Thymus (tissue), 11 donors: ENCODE results near the gene CACNA2D3. TPM values are rescaled to one million over a fixed set of nuclear protein-coding genes. Genes with fewer than 3 reads are reported as not detected.

ENCODE experiments used
- DNase-seq, 9 donors: peaks; one replicate each; pipeline ENCODE4 v3.0.0-alpha.2; 2013; ENCODE audit warnings: low spot score in 9 of 9, low read depth in 6 of 9, missing footprints in 1 of 9
- H3K27ac ChIP-seq, 2 donors: one replicate each; pipeline ENCODE4 v1.5.1; 2013; ENCODE audit warnings: control low read depth in 1 of 2, low read depth in 1 of 2, low read length in 1 of 2, mild to moderate bottlenecking in 1 of 2, moderate library complexity in 1 of 2
- H3K27me3 ChIP-seq, 2 donors: one replicate each; pipeline ENCODE4 v1.5.1; 2013; ENCODE audit warnings: low read length in 1 of 2; ENCODE audit not compliant: control insufficient read depth in 2 of 2, insufficient read depth in 1 of 2
- H3K36me3 ChIP-seq, 2 donors: one replicate each; pipeline ENCODE4 v1.5.1; 2013; ENCODE audit warnings: low read length in 1 of 2, mild to moderate bottlenecking in 1 of 2, moderate library complexity in 1 of 2; ENCODE audit not compliant: control insufficient read depth in 2 of 2, insufficient read depth in 2 of 2
- H3K4me1 ChIP-seq, 2 donors: one replicate each; pipeline ENCODE4 v1.5.1; 2013; ENCODE audit warnings: low read length in 2 of 2; ENCODE audit not compliant: control insufficient read depth in 2 of 2, insufficient read depth in 2 of 2
- H3K4me3 ChIP-seq, 2 donors: one replicate each; pipeline ENCODE4 v1.5.1; 2013; ENCODE audit warnings: low read length in 2 of 2, control low read depth in 1 of 2, mild to moderate bottlenecking in 1 of 2
- H3K9me3 ChIP-seq, 2 donors: one replicate each; pipeline ENCODE4 v1.5.1; 2013; ENCODE audit warnings: low read length in 1 of 2, mild to moderate bottlenecking in 1 of 2; ENCODE audit not compliant: control insufficient read depth in 2 of 2, insufficient read depth in 1 of 2
- WGBS: extraction: QIAGEN DNeasy Blood & Tissue Kit; methylation state at CpG from one replicate; pipeline ENCODE4 v1.1.7; 2013; 5-methylcytosine and 5-hydroxymethylcytosine counted together
- polyA plus RNA-seq: library from polyadenylated mRNA; stranded (reverse); fragments of 200-250 nt; gene quantifications from one replicate; pipeline ENCODE4 v1.2.3, GENCODE V29; 2013
- total RNA-seq: library from RNA; stranded (reverse); fragments of 120-200 nt; gene quantifications from one replicate; pipeline ENCODE4 v1.2.4, GENCODE V29; 2013
- donor health status: healthy.

The CACNA2D3 gene
- total and polyA plus RNA-seq, 2 donors = 1.8 to 2.1 TPM

- no peaks in the 10 kb centered on the region for H3K36me3 ChIP-seq
Measured at GRCh38 chr3:54755756-54756155, 633.4 kb downstream of the CACNA2D3 start.

DNA sequence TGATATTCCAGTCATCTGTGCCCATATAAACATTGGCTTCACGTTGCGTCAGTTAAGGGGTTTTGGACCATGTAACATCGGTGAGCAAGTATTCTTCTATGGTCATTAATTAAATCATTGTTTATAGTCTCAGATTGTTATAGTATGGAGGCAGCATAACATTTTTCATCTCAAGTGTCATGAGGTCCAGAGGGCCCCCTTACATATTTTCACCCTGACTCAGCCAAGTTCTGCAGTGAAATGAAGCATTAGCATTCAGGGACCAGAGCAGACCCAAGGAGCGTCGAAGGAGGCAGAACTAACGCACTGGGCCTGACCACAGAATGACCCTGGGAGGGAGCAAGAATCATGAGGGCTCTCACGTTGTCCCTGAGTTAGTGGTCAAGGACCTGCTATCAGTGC is 634.0 kb downstream of the CACNA2D3 start:
- WGBS = 92% methylated on average over 7 of the region's 7 CpGs
- Histone ChIP-seq H3K27ac (no peak overlapping the region), H3K4me3 (no peak overlapping the region), H3K4me1 (no peaks in the 10 kb centered on the region), H3K36me3 (no peaks in the 10 kb centered on the region), H3K27me3 (no peaks in the 10 kb centered on the region), H3K9me3 (no peaks in the 10 kb centered on the region)
- no peak for DNase-seq

More at GRCh38 chr3:54755756-54756155, 633.4 kb downstream of the CACNA2D3 start:
- Histone ChIP-seq H3K27me3 (no peaks in the 10 kb centered on the region), H3K4me1 (no peaks in the 10 kb centered on the region), H3K9me3 (no peaks in the 10 kb centered on the region), H3K4me3 (no peak overlapping the region), H3K27ac (no peak overlapping the region)
- no peak for DNase-seq

GRCh38 chr3:54758461-54758860 is 636.1 kb downstream of the CACNA2D3 start:
- H3K9me3 ChIP-seq = no peaks in the 10 kb centered on the region
- no peaks in the 10 kb centered on the region for H3K36me3 ChIP-seq
- WGBS = 96% methylated on average over 3 of the region's 3 CpGs
- H3K27ac ChIP-seq = no peak overlapping the region
- H3K27me3 ChIP-seq = no peaks in the 10 kb centered on the region
- no peaks in the 10 kb centered on the region for H3K4me1 ChIP-seq
- no peak overlapping the region for H3K4me3 ChIP-seq
- DNase-seq = no peak

- Histone ChIP-seq H3K4me3 (no peak overlapping the region), H3K27me3 (no peaks in the 10 kb centered on the region), H3K4me1 (no peaks in the 10 kb centered on the region), H3K27ac (no peak overlapping the region), H3K9me3 (no peaks in the 10 kb centered on the region), H3K36me3 (no peaks in the 10 kb centered on the region)
- no peak for DNase-seq
- 66% methylated on average over 2 of the region's 2 CpGs for WGBS
Measured at GRCh38 chr3:54759166-54759565, 636.8 kb downstream of the CACNA2D3 start.

GRCh38 chr3:54760201-54760600 is 637.8 kb downstream of the CACNA2D3 start:
- no peak for DNase-seq
- Histone ChIP-seq H3K9me3 (no peaks in the 10 kb centered on the region), H3K4me1 (no peaks in the 10 kb centered on the region), H3K4me3 (no peak overlapping the region), H3K36me3 (no peaks in the 10 kb centered on the region), H3K27ac (no peak overlapping the region), H3K27me3 (no peaks in the 10 kb centered on the region)
- WGBS = 97% methylated on average over 2 of the region's 2 CpGs

DNA sequence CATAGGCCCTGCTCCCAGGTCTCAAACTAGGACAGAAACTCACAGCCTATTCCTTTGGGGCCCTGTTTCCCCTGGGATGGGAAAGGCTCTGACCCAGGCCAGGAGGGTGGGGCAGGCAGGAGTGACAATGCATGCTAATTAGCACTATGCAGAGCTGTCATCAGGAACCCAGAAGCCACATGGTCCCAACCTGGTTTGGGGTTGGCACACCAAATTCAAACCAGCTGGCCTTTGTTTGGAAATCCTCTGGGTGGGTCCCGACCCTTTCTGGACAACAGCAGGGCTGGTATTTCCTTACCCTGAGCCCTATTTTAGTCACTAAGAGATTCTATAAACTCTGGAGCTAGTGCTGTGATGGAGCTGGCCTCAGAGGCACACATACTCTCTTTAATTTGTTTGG is 639.3 kb downstream of the CACNA2D3 start:
- no peaks in the 10 kb centered on the region for H3K36me3 ChIP-seq
- no peak overlapping the region for H3K27ac ChIP-seq
- no peaks in the 10 kb centered on the region for H3K27me3 ChIP-seq
- no peak for DNase-seq
- no peaks in the 10 kb centered on the region for H3K4me1 ChIP-seq
- WGBS = 65% methylated on average over 1 of the region's 1 CpG
- H3K9me3 ChIP-seq = no peaks in the 10 kb centered on the region
- H3K4me3 ChIP-seq = no peak overlapping the region

DNA sequence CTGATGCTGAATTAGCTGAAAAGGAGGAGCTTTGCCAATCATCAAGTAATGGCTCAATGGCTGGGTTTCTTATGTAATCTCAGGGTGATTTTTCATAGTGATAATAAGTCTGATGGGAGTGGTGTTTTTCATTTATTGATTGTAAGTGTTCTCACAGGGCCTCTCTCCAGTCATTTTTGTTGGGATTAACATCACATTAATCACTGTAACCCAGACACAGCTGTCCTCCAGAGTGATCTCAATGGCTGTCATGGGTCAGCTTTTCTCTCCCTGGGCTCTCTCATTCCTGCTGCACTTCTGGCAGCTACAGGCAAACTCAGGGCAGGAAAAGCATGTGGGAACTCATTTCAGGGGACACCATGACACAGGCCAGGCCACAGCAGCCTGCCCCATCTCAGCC is 642.6 kb downstream of the CACNA2D3 start:
- no peaks in the 10 kb centered on the region for H3K4me1 ChIP-seq

DNA sequence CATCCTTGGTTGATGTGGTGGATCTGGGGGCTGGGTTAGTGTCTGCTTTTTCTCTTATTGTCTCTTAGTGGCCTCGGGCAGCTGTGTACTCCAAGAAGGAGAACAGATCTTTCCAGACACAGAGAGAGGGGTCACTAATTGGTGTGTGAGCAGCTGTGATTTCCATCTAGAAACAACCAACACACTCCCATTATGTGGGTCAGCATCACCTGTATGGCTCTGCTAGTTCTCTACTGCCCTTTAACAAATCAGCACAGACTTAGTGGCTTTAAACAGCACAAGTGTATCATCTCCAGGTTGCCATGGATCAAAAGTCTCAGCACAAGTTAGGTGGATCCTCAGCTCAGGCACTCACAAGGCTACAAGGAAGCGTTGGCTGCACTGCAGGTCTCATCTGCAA is 648.7 kb downstream of the CACNA2D3 start:
- Histone ChIP-seq H3K27me3 (no peaks in the 10 kb centered on the region), H3K4me1 (no peaks in the 10 kb centered on the region), H3K4me3 (no peak overlapping the region), H3K27ac (no peak overlapping the region), H3K36me3 (no peaks in the 10 kb centered on the region), H3K9me3 (no peaks in the 10 kb centered on the region)
- 77% methylated on average over 2 of the region's 2 CpGs for WGBS
- DNase-seq = no peak

More for the DNA sequence above, 642.6 kb downstream of the CACNA2D3 start:
- H3K27me3 ChIP-seq = no peaks in the 10 kb centered on the region
- no peak overlapping the region for H3K4me3 ChIP-seq
- H3K27ac ChIP-seq = no peak overlapping the region
- no peaks in the 10 kb centered on the region for H3K9me3 ChIP-seq
- DNase-seq = no peak
- H3K36me3 ChIP-seq = no peaks in the 10 kb centered on the region

GRCh38 chr3:54772051-54772450 is 649.7 kb downstream of the CACNA2D3 start:
- no peak for DNase-seq
- Histone ChIP-seq H3K27ac (no peak overlapping the region), H3K9me3 (no peaks in the 10 kb centered on the region), H3K4me1 (no peaks in the 10 kb centered on the region), H3K4me3 (no peak overlapping the region), H3K36me3 (no peaks in the 10 kb centered on the region), H3K27me3 (no peaks in the 10 kb centered on the region)
- WGBS = 94% methylated on average over 2 of the region's 2 CpGs

GRCh38 chr3:54772746-54773145 is 650.4 kb downstream of the CACNA2D3 start:
- Histone ChIP-seq H3K4me1 (no peaks in the 10 kb centered on the region), H3K9me3 (no peaks in the 10 kb centered on the region), H3K4me3 (no peak overlapping the region), H3K27ac (no peak overlapping the region), H3K36me3 (no peaks in the 10 kb centered on the region), H3K27me3 (no peaks in the 10 kb centered on the region)
- 84% methylated on average over 2 of the region's 2 CpGs for WGBS
- DNase-seq = no peak
